ENCODE data around the gene PPM1M.

The PPM1M gene

GRCh38 chr3:52229656-52230055 lies 15.9 kb upstream of the PPM1M start:
- FAIRE-seq: no peak
- DNase-seq (ENCODE audit: insufficient read length, low spot score): no peak

- DNase-seq (ENCODE audit: insufficient read length, low spot score): no peak
- no peak for FAIRE-seq
Observed at GRCh38 chr3:52230461-52230860, 15.1 kb upstream of the PPM1M start.

DNA sequence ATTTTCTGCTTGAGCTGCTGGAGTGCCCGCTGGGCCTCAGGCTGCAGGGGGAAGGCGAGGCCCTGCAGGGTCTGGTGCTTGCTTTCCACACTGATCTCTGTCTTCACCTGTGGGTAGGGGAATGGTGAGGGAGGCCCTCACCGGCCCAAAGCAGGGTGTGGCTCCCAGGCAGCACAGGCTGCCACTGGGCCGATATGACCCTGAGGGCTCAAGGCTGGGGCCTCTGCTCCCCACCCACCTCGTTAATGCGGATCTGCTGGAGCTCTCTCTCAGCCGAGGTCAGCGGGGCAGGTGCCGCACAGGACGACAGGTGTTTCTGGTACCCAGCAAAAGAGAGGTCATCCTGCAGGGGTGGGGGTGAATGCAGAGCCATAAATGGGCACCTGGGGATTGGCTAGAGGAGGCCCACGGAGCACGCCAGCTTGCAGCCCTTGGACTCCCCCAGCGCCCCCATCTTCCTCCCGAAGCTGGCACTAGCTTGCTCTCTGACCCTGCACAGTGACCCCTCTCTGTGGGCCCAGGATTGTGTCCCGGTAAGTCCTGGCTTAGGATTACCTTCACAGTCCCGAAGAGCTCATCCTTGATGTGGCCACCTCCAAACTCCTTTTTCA lies 14.6 kb upstream of the PPM1M start:
- DNase-seq (ENCODE audit: insufficient read length, low spot score): no peak
- FAIRE-seq: no peak

- DNase-seq (ENCODE audit: insufficient read length, low spot score) (peak; percentile 76), FAIRE-seq (peak; percentile 58)
Observed at GRCh38 chr3:52231502-52232278, 13.9 kb upstream of the PPM1M start.

DNA sequence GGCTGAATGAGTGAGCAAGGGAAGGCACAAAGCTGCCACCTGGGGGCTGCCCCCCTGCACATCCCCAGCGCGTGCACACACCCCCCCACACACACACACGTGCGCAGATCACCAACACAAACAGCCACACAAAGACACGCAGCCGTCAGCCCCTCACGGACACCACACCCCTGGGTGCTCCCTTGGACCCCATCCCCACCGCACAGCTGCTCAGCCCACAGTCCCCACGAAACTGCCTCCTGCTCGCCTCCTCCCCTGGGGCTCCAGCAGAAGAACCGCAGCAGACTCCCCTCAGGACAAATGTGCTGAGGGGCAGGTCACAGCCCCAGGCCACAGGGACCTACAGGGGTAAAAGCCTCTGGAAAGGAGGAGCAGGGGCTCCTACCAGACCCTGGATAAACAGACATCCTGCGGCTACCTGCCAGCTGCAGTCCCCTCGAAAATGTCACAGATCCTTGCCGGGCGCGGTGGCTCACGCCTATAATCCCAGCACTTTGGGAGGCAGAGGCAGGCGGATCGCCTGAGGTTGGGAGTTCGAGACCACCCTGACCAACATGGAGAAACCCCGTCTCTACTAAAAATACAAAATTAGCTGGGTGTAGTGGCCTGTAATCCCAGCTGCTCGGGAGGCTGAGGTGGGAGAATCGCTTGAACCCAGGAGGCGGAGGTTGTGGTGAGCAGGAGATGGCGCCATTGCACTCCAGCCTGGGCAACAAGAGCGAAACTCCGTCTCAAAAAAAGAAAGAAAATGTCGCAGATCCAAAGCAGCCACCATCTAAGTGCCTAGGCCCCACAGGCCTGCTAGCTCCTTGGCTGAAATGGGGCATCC lies 13.1 kb upstream of the PPM1M start:
- no peak for DNase-seq (ENCODE audit: insufficient read length, low spot score)
- FAIRE-seq: no peak

DNA sequence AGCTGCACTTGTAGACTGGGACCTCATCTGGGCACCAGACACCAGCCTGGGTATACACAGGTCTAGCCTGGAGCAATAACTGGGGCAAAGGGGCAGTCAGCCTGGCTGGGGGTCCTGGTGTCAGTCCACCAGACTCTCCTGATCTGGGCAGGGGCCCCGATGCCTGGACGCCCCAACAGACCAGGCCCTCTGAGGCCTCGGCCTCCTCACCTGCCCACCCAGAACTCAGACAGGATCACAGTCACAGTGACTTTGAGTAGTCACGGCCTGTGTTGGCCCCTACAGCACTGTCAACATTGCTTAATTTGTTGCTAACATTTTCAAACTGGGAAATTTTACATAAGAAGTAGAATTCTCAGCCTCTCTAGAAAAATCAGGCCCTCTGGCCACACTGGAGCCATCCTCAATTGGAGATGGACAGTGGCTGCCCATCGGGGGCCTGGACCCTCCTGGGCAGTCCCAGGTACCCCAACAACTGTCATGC lies 12.4 kb upstream of the PPM1M start:
- FAIRE-seq: no peak

DNA sequence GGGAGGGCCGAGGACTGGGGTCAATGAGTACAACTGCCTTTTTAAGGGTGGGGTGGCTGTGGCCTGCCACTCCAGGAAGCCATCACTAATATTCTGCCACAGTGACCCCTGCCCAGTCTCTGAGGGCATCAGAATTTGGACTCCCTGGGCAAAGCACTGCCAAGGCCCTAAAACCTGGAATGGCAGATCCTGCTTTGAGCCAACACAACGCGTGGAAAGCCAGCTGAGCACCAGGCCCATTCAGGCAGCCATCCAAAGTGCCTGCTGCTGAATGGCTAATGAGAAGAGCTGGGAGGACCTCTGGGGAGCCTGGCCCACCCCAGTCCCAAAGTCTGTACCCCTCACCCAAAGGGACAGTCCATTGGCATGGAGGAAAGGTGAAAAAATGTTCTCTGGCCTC lies 11.6 kb upstream of the PPM1M start:
- FAIRE-seq: no peak

More for the DNA sequence above, 12.4 kb upstream of the PPM1M start:
- DNase-seq (ENCODE audit: insufficient read length, low spot score): no peak

DNA sequence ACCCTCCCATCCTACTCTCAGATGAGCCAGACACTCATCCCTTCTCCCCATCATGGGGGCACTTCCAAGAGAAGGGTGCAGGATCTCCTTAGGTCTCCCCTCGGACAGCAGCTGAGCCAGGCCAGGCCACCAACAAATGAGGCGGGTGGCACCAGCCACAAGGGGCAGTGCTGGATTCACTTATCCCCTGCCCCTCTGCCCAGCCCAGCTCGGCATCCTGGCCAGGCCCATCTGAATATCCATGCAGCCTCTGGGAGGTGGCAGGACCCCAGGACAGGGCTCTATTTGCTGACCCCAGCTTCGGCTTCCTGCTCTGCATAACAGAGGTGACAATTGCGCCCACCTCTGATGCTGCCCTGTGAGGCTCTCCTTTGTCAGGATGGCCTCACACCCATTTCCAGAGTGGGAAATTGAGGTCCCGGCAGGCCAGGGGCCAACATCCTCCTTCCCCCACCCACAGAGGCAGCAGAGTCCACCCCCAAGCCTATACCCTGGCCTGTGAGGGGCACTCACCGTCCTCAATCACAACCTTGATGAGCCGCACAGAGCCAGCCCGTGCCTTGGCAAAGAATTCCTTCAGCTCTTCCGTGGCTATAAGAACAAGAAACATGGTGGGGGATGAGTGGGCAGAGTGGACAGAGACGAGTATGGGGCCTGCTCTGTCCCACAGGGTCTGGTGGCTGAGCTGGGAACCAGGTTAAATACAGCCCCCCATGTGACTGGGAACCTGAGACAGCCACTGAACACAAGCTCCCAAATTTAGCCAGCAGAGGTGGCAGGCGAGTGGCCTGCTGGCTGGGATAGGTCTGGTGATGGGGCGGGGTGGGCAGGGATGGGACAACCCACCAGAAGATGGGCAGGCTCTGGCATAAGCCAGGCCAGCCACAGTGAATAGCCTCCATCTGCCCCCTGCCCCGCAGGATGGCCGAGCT lies 10.8 kb upstream of the PPM1M start:
- FAIRE-seq: no peak

More for the DNA sequence above, 11.6 kb upstream of the PPM1M start:
- DNase-seq (ENCODE audit: insufficient read length, low spot score): no peak

DNA sequence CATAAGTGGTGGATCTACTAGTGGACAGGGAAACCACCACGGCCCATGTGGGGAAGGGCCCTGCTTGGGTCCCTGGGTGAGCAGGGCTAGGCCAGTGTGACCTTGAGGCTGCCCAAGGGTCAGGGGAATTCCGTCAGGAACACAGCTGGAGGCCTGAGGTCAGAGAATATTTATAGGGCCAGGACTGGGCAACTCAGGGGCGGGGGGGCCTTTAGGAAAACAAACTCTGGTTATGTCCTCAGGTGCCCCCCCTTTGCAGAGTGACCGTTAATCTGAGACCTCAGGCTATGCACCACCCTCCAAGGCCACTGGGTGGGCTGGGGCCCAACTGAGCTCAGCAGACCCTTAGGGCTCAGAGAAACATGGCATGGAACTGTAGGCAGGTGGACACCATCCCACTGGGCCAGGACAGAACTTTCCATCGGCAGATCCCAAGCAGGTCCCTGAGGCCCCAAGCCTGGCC lies 9.1 kb upstream of the PPM1M start:
- FAIRE-seq (no peak), DNase-seq (ENCODE audit: insufficient read length, low spot score) (no peak)

More for the DNA sequence above, 10.8 kb upstream of the PPM1M start:
- no peak for DNase-seq (ENCODE audit: insufficient read length, low spot score)

- DNase-seq (ENCODE audit: insufficient read length, low spot score) (no peak), FAIRE-seq (no peak)
Observed at GRCh38 chr3:52237006-52237656, 8.4 kb upstream of the PPM1M start.

DNA sequence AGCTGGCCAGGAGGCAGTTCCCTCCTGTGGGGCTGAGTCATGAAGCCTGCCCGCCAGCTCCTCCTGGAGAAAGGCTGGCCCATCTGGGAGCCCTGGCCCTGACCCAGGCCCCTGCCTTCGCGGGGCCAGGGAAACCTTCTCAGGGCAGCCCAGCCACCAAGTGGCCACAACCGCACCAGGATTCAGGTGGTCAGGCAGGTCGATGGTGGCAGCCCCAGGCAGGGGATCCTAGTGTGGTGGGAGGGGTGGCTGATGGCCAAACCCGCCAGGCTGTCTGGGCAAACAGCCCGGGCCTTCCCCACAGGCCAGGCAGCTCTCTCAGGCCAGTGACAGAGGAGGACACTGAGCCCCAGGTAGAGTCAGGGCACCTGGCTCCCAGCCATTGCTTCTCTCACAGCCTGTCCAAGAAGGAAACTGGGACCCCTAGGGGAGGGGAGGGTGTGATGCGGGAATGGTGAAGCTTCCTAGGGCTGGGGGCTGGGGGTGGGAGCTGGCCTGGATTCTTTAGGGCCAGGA lies 7.8 kb upstream of the PPM1M start:
- DNase-seq (ENCODE audit: insufficient read length, low spot score) (no peak), FAIRE-seq (no peak)

DNA sequence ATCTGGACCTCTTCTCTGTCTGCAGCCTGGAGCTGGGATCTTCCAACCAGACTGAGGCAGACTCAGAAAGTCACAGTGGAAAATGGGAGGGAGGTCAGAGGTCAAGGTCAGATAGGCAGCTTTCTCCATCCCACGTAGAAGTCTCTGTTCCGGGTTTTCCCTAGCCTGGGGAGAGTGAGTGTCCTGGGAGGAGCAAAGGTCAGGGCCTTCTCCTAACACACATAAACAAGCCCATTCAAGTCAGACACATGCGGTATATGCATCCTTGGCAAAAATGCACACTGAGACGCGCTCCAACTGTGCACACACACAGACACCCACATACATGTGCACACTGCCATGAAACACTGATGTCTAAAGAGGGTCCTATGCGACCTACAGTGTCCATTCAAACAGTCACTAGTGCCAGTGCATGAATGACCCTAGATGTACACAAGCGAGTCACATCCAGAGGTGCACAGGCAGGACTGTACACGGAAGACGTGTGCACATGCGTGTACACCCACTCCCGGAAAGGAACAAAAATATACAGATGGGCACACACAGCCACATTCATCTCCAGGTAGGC lies 7.3 kb upstream of the PPM1M start:
- FAIRE-seq (peak; percentile 66), DNase-seq (ENCODE audit: insufficient read length, low spot score) (no peak)

- DNase-seq (ENCODE audit: insufficient read length, low spot score): peak; percentile 97
- FAIRE-seq: peak; percentile 65
Observed at GRCh38 chr3:52238761-52239701, 6.5 kb upstream of the PPM1M start, which contains the start of gene TWF2. TSS of gene TWF2 (minus strand) at chr3:52239158. CDS start at chr3:52239016, 142 bp downstream.

GRCh38 chr3:52240059-52240885 lies 5.3 kb upstream of the PPM1M start:
- peak; percentile 49 for FAIRE-seq
- no peak for DNase-seq (ENCODE audit: insufficient read length, low spot score)

DNA sequence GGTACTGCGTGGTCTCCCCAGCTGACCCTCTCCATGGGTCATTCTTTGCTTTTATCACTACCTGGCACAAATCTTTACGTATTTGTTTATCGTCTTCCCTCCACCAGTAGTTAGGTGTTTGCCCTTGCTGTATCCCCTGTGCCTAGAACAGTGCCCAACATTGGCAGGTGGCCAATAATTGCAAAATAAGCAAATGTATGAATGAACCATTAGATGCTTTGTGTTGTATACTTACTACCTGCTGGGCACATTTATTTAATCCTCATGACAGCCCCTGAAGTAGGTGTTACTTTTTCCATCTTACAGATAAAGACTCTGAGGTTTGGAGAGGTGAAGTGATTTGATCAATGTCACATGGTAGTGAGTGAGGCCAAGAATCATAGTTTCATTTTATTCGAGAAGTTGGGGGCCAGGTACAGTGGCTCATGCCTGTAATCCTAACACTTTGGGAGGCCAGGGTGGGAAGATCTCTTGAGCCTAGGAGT lies 4.6 kb upstream of the PPM1M start:
- DNase-seq (ENCODE audit: insufficient read length, low spot score) (no peak), FAIRE-seq (no peak)

GRCh38 chr3:52242039-52242438 lies 3.5 kb upstream of the PPM1M start:
- DNase-seq (ENCODE audit: insufficient read length, low spot score) (no peak), FAIRE-seq (no peak)
